ENCODE results near the gene LBX2.

- TF ChIP-seq GATA2 (IDR thresholded peaks at IDR 0.05; ENCODE audit: low read depth, low read length) (peak; percentile 40), GATA3 (IDR thresholded peaks at IDR 0.05; ENCODE audit: low read depth, low read length) (no peak)
Observed at GRCh38 chr2:74512744-74513604, 13.6 kb upstream of the LBX2 start.
